Memory B cell (primary cell): ENCODE results near the gene SLC4A2.

Experiments used
- ATAC-seq: fragments of 150-1000 bp; cut with Tn5 transposase; 2 replicates; pipeline ENCODE4 v1.10.0; 2021; ENCODE audit warnings: low read depth, mild to moderate bottlenecking, moderate library complexity
- DNase-seq, 2 donors: peaks; one replicate each; pipeline ENCODE4 v3.0.0; 2022; ENCODE audit warnings: low spot score in 2 of 2
- H3K27ac Mint-ChIP-seq: one replicate; pipeline ENCODE4 v1.8.0; 2022; ENCODE audit warnings: mild to moderate bottlenecking, moderate library complexity, mixed read lengths
- H3K27me3 Mint-ChIP-seq: one replicate; pipeline ENCODE4 v1.8.0; 2022; ENCODE audit warnings: mixed read lengths
- H3K36me3 Mint-ChIP-seq: one replicate; pipeline ENCODE4 v1.8.0; 2022; ENCODE audit warnings: mild to moderate bottlenecking, mixed read lengths
- H3K4me1 Mint-ChIP-seq: one replicate; pipeline ENCODE4 v1.8.0; 2022; ENCODE audit warnings: mixed read lengths
- H3K4me3 Mint-ChIP-seq: one replicate; pipeline ENCODE4 v1.8.0; 2022; ENCODE audit warnings: mild to moderate bottlenecking, moderate library complexity, mixed read lengths
- H3K9me3 Mint-ChIP-seq: one replicate; pipeline ENCODE4 v1.8.0; 2022; ENCODE audit warnings: mixed read lengths

The SLC4A2 gene

DNA sequence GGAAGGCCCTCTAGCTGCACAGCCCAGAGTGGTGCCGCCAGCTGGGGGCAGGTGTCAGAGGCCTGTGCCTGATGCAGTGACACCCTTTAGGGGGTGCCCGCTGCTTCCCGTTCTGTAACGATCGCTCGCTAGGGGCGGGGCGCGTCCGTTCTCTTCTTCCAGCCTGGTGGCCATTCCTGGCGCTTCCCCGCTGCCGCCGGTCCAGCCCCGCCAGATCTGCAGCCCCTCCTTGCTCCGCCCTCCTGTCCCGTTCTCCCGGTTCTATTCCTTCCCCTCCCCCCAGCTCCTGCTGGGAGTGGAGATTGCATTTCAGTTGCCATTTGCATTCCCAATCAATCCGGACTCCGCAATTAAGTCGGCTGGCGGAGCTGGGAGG, 66.1 kb downstream of the SLC4A2 start:
- Mint-ChIP-seq H3K36me3 (peaks cover 29% of the 10 kb centered on the region), H3K4me1 (peaks cover 4% of the 10 kb centered on the region), H3K27me3 (no peaks in the 10 kb centered on the region), H3K9me3 (no peaks in the 10 kb centered on the region), H3K27ac (no peak overlapping the region), H3K4me3 (no peak overlapping the region)
- ATAC-seq, result no peak
- DNase-seq, result no peak

DNA sequence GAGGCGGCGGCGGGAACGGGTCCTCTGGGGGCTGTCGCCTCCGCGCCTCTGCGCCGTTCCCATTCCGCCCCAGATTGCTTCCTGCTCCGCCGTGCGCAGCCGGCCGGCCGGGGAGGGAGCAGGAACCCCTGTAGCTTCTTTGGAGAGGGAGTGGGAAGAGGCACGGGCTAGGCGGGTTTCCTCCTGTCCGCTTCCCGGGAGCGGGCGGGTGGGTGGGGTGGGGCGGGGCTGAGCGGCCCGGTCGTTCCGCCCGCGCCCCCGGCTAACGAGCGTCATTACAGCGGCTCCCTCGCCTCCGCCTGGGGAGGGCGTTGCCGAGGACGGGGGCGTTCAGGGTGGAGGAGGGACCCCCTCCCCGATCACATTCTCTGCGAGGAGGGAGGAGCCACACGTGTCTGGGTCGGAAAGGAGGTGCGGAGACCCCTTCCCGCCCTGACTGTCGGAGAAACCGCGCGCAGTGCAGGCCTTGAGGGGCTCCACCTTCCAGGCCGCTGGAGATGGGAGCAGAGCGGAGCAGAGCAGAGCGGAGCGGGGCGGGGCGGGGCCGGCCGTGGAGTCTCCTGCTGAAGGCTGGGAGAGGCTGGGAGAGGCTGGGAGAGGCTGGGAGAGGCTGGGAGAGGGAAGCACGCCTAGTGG, 66.6 kb downstream of the SLC4A2 start:
- Mint-ChIP-seq H3K36me3 (peaks cover 26% of the 10 kb centered on the region), H3K9me3 (no peaks in the 10 kb centered on the region), H3K27me3 (no peaks in the 10 kb centered on the region), H3K4me3 (no peak overlapping the region), H3K27ac (no peak overlapping the region), H3K4me1 (peaks cover 4% of the 10 kb centered on the region)
- ATAC-seq (no peak), DNase-seq (no peak)
